MM.1S (cell line): Measurements from ENCODE around the gene PRKAG2.
A peak's percentile ranks its signal among the peaks of the same experiment; 100 is the strongest.
"Not testable (repeated sequence)": the region's sequence is repeated elsewhere in the genome, so short reads cannot be mapped to it uniquely, and the experiment has no call there.

Experiments used
- DNase-seq: peaks from one replicate; pipeline ENCODE4 v3.0.0-alpha.2; 2015
- H2AFZ ChIP-seq: fragments of 300-600 bp; sonication (generic); 2 replicates; pipeline ENCODE4 v1.6.0; 2016; ENCODE audit warnings: antibody characterized with exemption, low read length
- H3F3A ChIP-seq: fragments of 300-600 bp; sonication (generic); 2 replicates; pipeline ENCODE4 v1.6.1; 2016; ENCODE audit warnings: mild to moderate bottlenecking, antibody characterized with exemption, low read length, moderate library complexity, mixed read lengths; ENCODE audit not compliant: insufficient read depth
- H3K27ac ChIP-seq: fragments of 300-600 bp; sonication (generic); 2 replicates; pipeline ENCODE4 v1.5.1; 2016; ENCODE audit warnings: mild to moderate bottlenecking, low read length
- H3K27me3 ChIP-seq: fragments of 300-600 bp; sonication (generic); replicated peaks from 2 replicates; pipeline ENCODE4 v1.6.0; 2016; ENCODE audit warnings: low read length; ENCODE audit not compliant: insufficient read depth
- H3K36me3 ChIP-seq: fragments of 300-600 bp; sonication (generic); replicated peaks from 2 replicates; pipeline ENCODE4 v1.6.1; 2016; ENCODE audit warnings: mild to moderate bottlenecking, low read length, mixed read lengths; ENCODE audit not compliant: insufficient read depth
- H3K4me1 ChIP-seq: fragments of 300-600 bp; sonication (generic); 2 replicates; pipeline ENCODE4 v1.6.1; 2016; ENCODE audit warnings: low read length, mixed read lengths
- H3K4me2 ChIP-seq: fragments of 300-600 bp; sonication (generic); 2 replicates; pipeline ENCODE4 v1.6.0; 2016; ENCODE audit warnings: low read depth, low read length
- H3K4me3 ChIP-seq: fragments of 300-600 bp; sonication (generic); 2 replicates; pipeline ENCODE4 v1.5.1; 2016; ENCODE audit warnings: low read length, mixed read lengths
- H3K79me2 ChIP-seq: fragments of 300-600 bp; sonication (generic); 2 replicates; pipeline ENCODE4 v1.6.1; 2016; ENCODE audit warnings: mixed run types, low read length, mixed read lengths
- H3K9ac ChIP-seq: fragments of 300-600 bp; sonication (generic); 2 replicates; pipeline ENCODE4 v1.6.1; 2016; ENCODE audit warnings: low read length, mixed read lengths
- H3K9me2 ChIP-seq: fragments of 300-600 bp; sonication (generic); replicated peaks from 2 replicates; pipeline ENCODE4 v1.6.1; 2016; ENCODE audit warnings: mild to moderate bottlenecking, low read length, mixed read lengths; ENCODE audit not compliant: insufficient read depth
- H3K9me3 ChIP-seq: fragments of 300-600 bp; sonication (generic); replicated peaks from 2 replicates; pipeline ENCODE4 v1.6.1; 2016; ENCODE audit warnings: mild to moderate bottlenecking, low read length, mixed read lengths; ENCODE audit not compliant: insufficient read depth
- H4K20me1 ChIP-seq: fragments of 300-600 bp; sonication (generic); 2 replicates; pipeline ENCODE4 v1.6.1; 2016; ENCODE audit warnings: mild to moderate bottlenecking, low read length, moderate library complexity, mixed read lengths; ENCODE audit not compliant: insufficient read depth
- CTCF ChIP-seq: fragments of 300-600 bp; sonication (generic); IDR thresholded peaks from 2 replicates; pipeline ENCODE4 v1.5.1; 2016; ENCODE audit warnings: antibody characterized with exemption, low read length, mixed read lengths
- EZH2 ChIP-seq: fragments of 300-600 bp; sonication (generic); optimal IDR thresholded peaks from 2 replicates; pipeline ENCODE3; 2017; ENCODE audit warnings: low read depth, mild to moderate bottlenecking, antibody characterized with exemption, low read length, mixed read lengths
- EZH2phosphoT487 ChIP-seq: fragments of 300-600 bp; sonication (generic); IDR thresholded peaks from 2 replicates; pipeline ENCODE4 v1.6.1; 2018; ENCODE audit warnings: antibody characterized with exemption, low read length

Gene PRKAG2

GRCh38 chr7:151880688-151881087, 3.8 kb upstream of the PRKAG2 start:
- Histone ChIP-seq H2AFZ (no peak overlapping the region), H3K27me3 (peaks cover 48% of the 10 kb centered on the region), H3K4me2 (no peak overlapping the region), H3K27ac (no peak overlapping the region), H3K79me2 (no peaks in the 10 kb centered on the region), H3K4me3 (no peak overlapping the region), H3K9ac (no peak overlapping the region), H3K9me2 (no peaks in the 10 kb centered on the region), H3F3A (no peaks in the 10 kb centered on the region), H3K36me3 (no peaks in the 10 kb centered on the region), H4K20me1 (no peaks in the 10 kb centered on the region), H3K4me1 (no peaks in the 10 kb centered on the region), H3K9me3 (no peaks in the 10 kb centered on the region)
- DNase-seq = no peak
- TF ChIP-seq EZH2phosphoT487 (no peak), CTCF (no peak), EZH2 (no peak)

- Histone ChIP-seq H3K79me2 (no peaks in the 10 kb centered on the region), H2AFZ (no peak overlapping the region), H3K9ac (no peak overlapping the region), H3K4me1 (no peaks in the 10 kb centered on the region), H3K9me2 (no peaks in the 10 kb centered on the region), H3K36me3 (no peaks in the 10 kb centered on the region), H3K4me2 (no peak overlapping the region), H3K9me3 (no peaks in the 10 kb centered on the region), H3K27ac (no peak overlapping the region), H3K4me3 (no peak overlapping the region), H3F3A (no peaks in the 10 kb centered on the region), H4K20me1 (no peaks in the 10 kb centered on the region), H3K27me3 (peaks cover 34% of the 10 kb centered on the region)
- TF ChIP-seq EZH2 (no peak), EZH2phosphoT487 (no peak), CTCF (no peak)
- DNase-seq = no peak
These were observed 1.3 kb upstream of the PRKAG2 start for GRCh38 chr7:151877911-151878835.

- H2AFZ ChIP-seq = peak overlapping the region; percentile 81
- no peaks in the 10 kb centered on the region for H3K79me2 ChIP-seq
- no peaks in the 10 kb centered on the region for H3K9me3 ChIP-seq
- peak overlapping the region; percentile 98 for H3K4me2 ChIP-seq
- peaks cover 39% of the 10 kb centered on the region for H3K27me3 ChIP-seq
- H3K9ac ChIP-seq = no peak overlapping the region
- no peak for TF ChIP-seq EZH2phosphoT487
- TF ChIP-seq EZH2 = no peak
- TF ChIP-seq CTCF = no peak
- H3K36me3 ChIP-seq = no peaks in the 10 kb centered on the region
- H3K9me2 ChIP-seq = no peaks in the 10 kb centered on the region
- H3F3A ChIP-seq = no peaks in the 10 kb centered on the region
- no peak for DNase-seq
- no peaks in the 10 kb centered on the region for H3K4me1 ChIP-seq
- no peak overlapping the region for H3K27ac ChIP-seq
- no peaks in the 10 kb centered on the region for H4K20me1 ChIP-seq
- peak overlapping the region; percentile 62 for H3K4me3 ChIP-seq
These were observed 695 bp downstream of the PRKAG2 start for GRCh38 chr7:151875942-151876898.

GRCh38 chr7:151874479-151874878, 2.4 kb downstream of the PRKAG2 start:
- H3K9ac ChIP-seq, H3K4me2 ChIP-seq, H3K36me3 ChIP-seq, H3K4me1 ChIP-seq, H3K9me3 ChIP-seq, H3K9me2 ChIP-seq, DNase-seq, H3K79me2 ChIP-seq, H3K27ac ChIP-seq, H3K4me3 ChIP-seq, H3F3A ChIP-seq, H4K20me1 ChIP-seq, H2AFZ ChIP-seq: not testable (repeated sequence)
- H3K27me3 ChIP-seq = peaks cover 56% of the 10 kb centered on the region
